MM.1S (cell line): Measurements from ENCODE around the gene GAA.

Source experiments
- CTCF ChIP-seq: fragments of 300-600 bp; sonication (generic); IDR thresholded peaks from 2 replicates; pipeline ENCODE4 v1.5.1; 2016; ENCODE audit warnings: antibody characterized with exemption, low read length, mixed read lengths
- EZH2 ChIP-seq: fragments of 300-600 bp; sonication (generic); optimal IDR thresholded peaks from 2 replicates; pipeline ENCODE3; 2017; ENCODE audit warnings: low read depth, mild to moderate bottlenecking, antibody characterized with exemption, low read length, mixed read lengths
- EZH2phosphoT487 ChIP-seq: fragments of 300-600 bp; sonication (generic); IDR thresholded peaks from 2 replicates; pipeline ENCODE4 v1.6.1; 2018; ENCODE audit warnings: antibody characterized with exemption, low read length

GRCh38 chr17:80145076-80146075 is 44.0 kb downstream of the GAA start:
- no peak for TF ChIP-seq EZH2
- no peak for TF ChIP-seq CTCF
- no peak for TF ChIP-seq EZH2phosphoT487
